ENCODE results near the gene TCHP. TPM values are rescaled to one million over a fixed set of nuclear protein-coding genes. Genes with fewer than 3 reads are reported as not detected.

TCHP gene
- total RNA-seq, 1 donor from 2014 or later, result 9.8 TPM

GRCh38 chr12:109962398-109962797 lies 62.3 kb downstream of the TCHP start:
- Mint-ChIP-seq H3K27ac (ENCODE audit: unreplicated experiment) (no peak overlapping the region), H3K4me1 (ENCODE audit: low read depth) (no peaks in the 10 kb centered on the region), H3K36me3 (ENCODE audit: low read depth) (peaks cover 21% of the 10 kb centered on the region)

DNA sequence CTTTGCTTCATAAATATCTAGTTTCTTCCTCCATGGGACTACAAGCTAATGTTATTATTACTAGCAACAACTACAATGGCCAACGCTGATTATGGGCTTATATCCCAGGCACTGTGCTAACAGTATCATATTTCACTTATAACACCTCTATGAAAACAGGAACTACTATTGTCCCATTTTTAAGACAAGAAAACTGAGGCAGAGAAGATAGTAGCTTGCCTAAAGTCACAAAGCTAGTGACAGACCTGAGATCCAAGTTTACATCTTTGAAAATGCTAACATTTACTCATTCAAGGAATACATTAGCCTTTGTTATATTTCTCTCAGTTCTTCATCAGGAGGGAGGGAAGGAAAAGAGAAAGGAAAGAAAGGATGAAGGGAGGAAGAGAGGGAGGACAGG lies 63.3 kb downstream of the TCHP start:
- TF ChIP-seq CTCF (IDR thresholded peaks at IDR 0.05), result no peak
- Mint-ChIP-seq H3K36me3 (ENCODE audit: low read depth) (peaks cover 21% of the 10 kb centered on the region), H3K9me3 (ENCODE audit: low read depth) (no peaks in the 10 kb centered on the region), H3K4me1 (ENCODE audit: low read depth) (no peaks in the 10 kb centered on the region), H3K27ac (ENCODE audit: unreplicated experiment) (no peak overlapping the region), H3K4me3 (ENCODE audit: unreplicated experiment) (no peak overlapping the region), H3K27me3 (ENCODE audit: low read depth) (no peaks in the 10 kb centered on the region)
- no peak for DNase-seq (ENCODE audit: low spot score)

More at GRCh38 chr12:109962398-109962797, 62.3 kb downstream of the TCHP start:
- Mint-ChIP-seq H3K27me3 (ENCODE audit: low read depth) (no peaks in the 10 kb centered on the region), H3K9me3 (ENCODE audit: low read depth) (no peaks in the 10 kb centered on the region), H3K4me3 (ENCODE audit: unreplicated experiment) (no peak overlapping the region)
- TF ChIP-seq CTCF (IDR thresholded peaks at IDR 0.05), result no peak
- DNase-seq (ENCODE audit: low spot score), result no peak

DNA sequence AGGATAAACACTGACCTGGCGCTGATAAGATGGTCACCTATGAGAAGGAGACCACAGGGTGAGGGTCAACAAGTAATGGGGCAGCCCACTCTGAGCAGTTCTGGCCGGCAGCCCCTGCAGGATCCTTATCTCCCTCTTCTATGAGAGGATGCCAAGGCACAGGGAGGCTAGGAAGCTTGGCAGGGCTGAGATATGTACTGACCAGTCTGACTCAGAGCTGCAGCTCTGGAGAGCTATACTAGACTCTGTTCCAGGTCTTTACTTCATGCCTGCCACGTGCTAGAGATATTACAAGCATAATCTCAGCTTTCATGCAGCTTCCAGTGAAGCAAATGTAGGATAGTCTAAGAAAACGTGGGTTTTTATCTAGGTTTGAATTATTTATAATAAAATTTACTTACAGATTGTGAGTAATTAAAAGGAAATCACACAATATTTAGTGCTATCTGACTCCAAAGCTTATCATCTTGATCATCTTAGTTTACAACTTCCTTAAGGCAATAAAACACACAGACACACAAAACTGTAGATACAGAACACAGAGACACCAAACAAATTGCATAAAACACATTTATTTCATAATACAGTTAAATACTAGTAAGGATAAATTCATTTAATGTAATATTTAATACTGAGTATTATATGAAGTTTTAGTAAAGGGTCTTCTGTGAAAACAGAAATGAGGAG lies 63.8 kb downstream of the TCHP start:
- Mint-ChIP-seq H3K27me3 (ENCODE audit: low read depth) (no peaks in the 10 kb centered on the region), H3K9me3 (ENCODE audit: low read depth) (no peaks in the 10 kb centered on the region), H3K36me3 (ENCODE audit: low read depth) (peaks cover 19% of the 10 kb centered on the region), H3K4me1 (ENCODE audit: low read depth) (no peaks in the 10 kb centered on the region), H3K4me3 (ENCODE audit: unreplicated experiment) (no peak overlapping the region), H3K27ac (ENCODE audit: unreplicated experiment) (no peak overlapping the region)
- no peak for DNase-seq (ENCODE audit: low spot score)
- TF ChIP-seq CTCF (IDR thresholded peaks at IDR 0.05), result no peak

- no peak for TF ChIP-seq CTCF (IDR thresholded peaks at IDR 0.05)
- Mint-ChIP-seq H3K9me3 (ENCODE audit: low read depth) (no peaks in the 10 kb centered on the region), H3K4me1 (ENCODE audit: low read depth) (no peaks in the 10 kb centered on the region), H3K27ac (ENCODE audit: unreplicated experiment) (no peak overlapping the region), H3K4me3 (ENCODE audit: unreplicated experiment) (no peak overlapping the region), H3K36me3 (ENCODE audit: low read depth) (peaks cover 17% of the 10 kb centered on the region), H3K27me3 (ENCODE audit: low read depth) (no peaks in the 10 kb centered on the region)
- no peak for DNase-seq (ENCODE audit: low spot score)
These were observed 66.5 kb downstream of the TCHP start for GRCh38 chr12:109966546-109966945.

DNA sequence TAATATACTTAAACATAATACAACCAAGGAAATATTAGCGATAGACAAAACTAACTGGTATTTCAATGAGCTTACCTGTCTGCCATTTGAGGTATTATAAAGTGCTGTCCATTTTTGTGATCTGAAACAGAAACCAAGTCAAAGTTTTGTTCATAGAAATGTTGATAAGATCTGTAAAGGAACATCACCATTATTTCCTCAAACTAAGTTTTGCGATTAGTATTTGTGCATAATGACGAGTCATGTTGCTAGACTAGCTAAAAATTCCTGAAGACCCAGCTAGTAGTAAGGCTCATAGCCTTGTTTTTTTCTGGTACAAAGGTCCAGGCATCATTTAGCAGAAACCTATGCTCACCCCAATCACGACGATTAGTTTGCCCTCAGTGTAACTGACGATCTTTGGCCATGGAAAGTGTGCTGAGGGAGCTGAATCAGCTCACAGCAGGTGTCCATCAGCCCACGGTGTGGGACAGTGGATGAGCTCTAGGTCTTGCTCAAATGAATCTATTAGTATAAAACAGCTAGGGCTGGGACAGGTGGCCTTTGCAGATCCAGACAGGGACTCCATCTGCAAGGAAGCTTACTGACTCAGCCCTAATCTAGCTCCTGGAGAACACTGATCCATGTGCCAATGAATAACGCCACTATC lies 67.4 kb downstream of the TCHP start:
- Mint-ChIP-seq H3K27ac (ENCODE audit: unreplicated experiment) (no peak overlapping the region), H3K36me3 (ENCODE audit: low read depth) (peaks cover 21% of the 10 kb centered on the region), H3K27me3 (ENCODE audit: low read depth) (no peaks in the 10 kb centered on the region), H3K4me3 (ENCODE audit: unreplicated experiment) (no peak overlapping the region), H3K9me3 (ENCODE audit: low read depth) (no peaks in the 10 kb centered on the region), H3K4me1 (ENCODE audit: low read depth) (no peaks in the 10 kb centered on the region)
- TF ChIP-seq CTCF (IDR thresholded peaks at IDR 0.05), result no peak
- no peak for DNase-seq (ENCODE audit: low spot score)

Other genes starting within 250 kb of the TCHP start
- 1.0 to 1.5 TPM (median 1.2 TPM) in 3 replicates for gene FAM222A, start 186.4 kb upstream of the TCHP start, total RNA-seq
- 1.2 to 2.2 TPM (median 1.8 TPM) in 3 replicates for gene TRPV4, start 66.9 kb upstream of the TCHP start, total RNA-seq
- gene GLTP, start 19.7 kb upstream of the TCHP start, total RNA-seq, result 38.7 to 40.7 TPM (median 40.5 TPM) in 3 replicates
- 35.4 to 48.6 TPM (median 38.1 TPM) in 3 replicates for gene GIT2, start 96.1 kb downstream of the TCHP start, total RNA-seq
- 34.8 to 37.6 TPM (median 37.6 TPM) in 3 replicates for gene ANKRD13A, start 99.2 kb downstream of the TCHP start, total RNA-seq
- gene C12orf76, start 148.2 kb downstream of the TCHP start, total RNA-seq, result 7.2 to 9.9 TPM (median 8.2 TPM) in 3 replicates
- gene IFT81, start 224.1 kb downstream of the TCHP start, total RNA-seq, result 8.6 to 10.9 TPM (median 8.9 TPM) in 3 replicates

All from chondrocyte (in vitro differentiated cells).